Activated T-helper 1 cell treated with anti-CD3 and anti-CD28 coated beads, Interleukin-12 subunit alpha, Interleukin-12 subunit beta, Interleukin-2, Interleukin-4 antibody, amounts not matched to agents 30 ng/mL and 10 ng/mL and 1 ng/mL, durations not matched to agents 14 hours and 24 hours and 36 hours (primary cell): Measurements from ENCODE around the gene GNLY. TPM values are rescaled to one million over a fixed set of nuclear protein-coding genes. Genes with fewer than 3 reads are reported as not detected.
"Not testable (repeated sequence)": the region's sequence is repeated elsewhere in the genome, so short reads cannot be mapped to it uniquely, and the experiment has no call there.

ENCODE experiments used
- DNase-seq: peaks from one replicate; pipeline ENCODE4 v3.0.0; 2021; ENCODE audit warnings: low spot score
- H3K27ac Mint-ChIP-seq: one replicate; pipeline ENCODE4 v1.8.0; 2021; ENCODE audit warnings: mild to moderate bottlenecking, mixed read lengths
- H3K27me3 Mint-ChIP-seq: one replicate; pipeline ENCODE4 v1.8.0; 2022; ENCODE audit warnings: mild to moderate bottlenecking, moderate library complexity, mixed read lengths; ENCODE audit not compliant: insufficient read depth
- H3K36me3 Mint-ChIP-seq: one replicate; pipeline ENCODE4 v1.8.0; 2021; ENCODE audit warnings: low read depth, mixed read lengths
- H3K4me1 Mint-ChIP-seq: one replicate; pipeline ENCODE4 v1.8.0; 2021; ENCODE audit warnings: low read depth, mixed read lengths
- H3K4me3 Mint-ChIP-seq: one replicate; pipeline ENCODE4 v1.8.0; 2021; ENCODE audit warnings: mild to moderate bottlenecking, moderate library complexity, mixed read lengths
- H3K9me3 Mint-ChIP-seq: one replicate; pipeline ENCODE4 v1.8.0; 2021; ENCODE audit warnings: mixed read lengths
- intact Hi-C: fragments of 100-400 bp; cut with micrococcal nuclease; formaldehyde crosslinking; loops from one replicate; pipeline ENCODE4 v1.15.1; 2024
- total RNA-seq: library from RNA; stranded (reverse); gene quantifications from 2 replicates; pipeline ENCODE4 v1.2.3, GENCODE V29; 2022

Gene GNLY
- total RNA-seq, 1 donor from 2014 or later: 152 TPM

- Mint-ChIP-seq H3K4me3 (no peak overlapping the region), H3K4me1 (peaks cover 77% of the 10 kb centered on the region), H3K27ac (peak overlapping the region; percentile 4), H3K9me3 (no peaks in the 10 kb centered on the region), H3K27me3 (no peaks in the 10 kb centered on the region), H3K36me3 (no peaks in the 10 kb centered on the region)
- intact Hi-C loops: no loop called here
- DNase-seq: no peak
Measured at GRCh38 chr2:85710687-85711577, 16.8 kb downstream of the GNLY start.

- Mint-ChIP-seq H3K9me3 (no peaks in the 10 kb centered on the region), H3K4me3 (no peak overlapping the region), H3K4me1 (peaks cover 77% of the 10 kb centered on the region), H3K27ac (no peak overlapping the region), H3K27me3 (no peaks in the 10 kb centered on the region), H3K36me3 (no peaks in the 10 kb centered on the region)
- no peak for DNase-seq
- intact Hi-C loops: no loop called here
Measured at GRCh38 chr2:85711578-85712060, 17.5 kb downstream of the GNLY start.

- no peak overlapping the region for H3K4me3 Mint-ChIP-seq
- no peaks in the 10 kb centered on the region for H3K9me3 Mint-ChIP-seq
- intact Hi-C loops: no loop called here
- no peaks in the 10 kb centered on the region for H3K36me3 Mint-ChIP-seq
- peaks cover 74% of the 10 kb centered on the region for H3K4me1 Mint-ChIP-seq
- no peaks in the 10 kb centered on the region for H3K27me3 Mint-ChIP-seq
- no peak overlapping the region for H3K27ac Mint-ChIP-seq
- DNase-seq: no peak
Measured at GRCh38 chr2:85712336-85712735, 18.2 kb downstream of the GNLY start.

- intact Hi-C loops: no loop called here
- peaks cover 70% of the 10 kb centered on the region for H3K4me1 Mint-ChIP-seq
Measured at GRCh38 chr2:85712849-85713612, 18.9 kb downstream of the GNLY start.

GRCh38 chr2:85713836-85714235 lies 19.7 kb downstream of the GNLY start:
- DNase-seq: no peak
- Mint-ChIP-seq H3K27me3 (no peaks in the 10 kb centered on the region), H3K4me1 (peaks cover 64% of the 10 kb centered on the region), H3K4me3 (peak overlapping the region; percentile 17), H3K27ac (peak overlapping the region; percentile 42), H3K36me3 (no peaks in the 10 kb centered on the region), H3K9me3 (no peaks in the 10 kb centered on the region)
- intact Hi-C loops: no loop called here

More at GRCh38 chr2:85712849-85713612, 18.9 kb downstream of the GNLY start:
- no peak overlapping the region for H3K4me3 Mint-ChIP-seq
- H3K9me3 Mint-ChIP-seq: no peaks in the 10 kb centered on the region
- no peaks in the 10 kb centered on the region for H3K27me3 Mint-ChIP-seq
- peak overlapping the region; percentile 29 for H3K27ac Mint-ChIP-seq
- DNase-seq: no peak
- no peaks in the 10 kb centered on the region for H3K36me3 Mint-ChIP-seq

GRCh38 chr2:85714421-85714820 lies 20.3 kb downstream of the GNLY start:
- peak overlapping the region; percentile 17 for H3K4me3 Mint-ChIP-seq
- intact Hi-C loops, DNase-seq, H3K27me3 Mint-ChIP-seq, H3K9me3 Mint-ChIP-seq, H3K36me3 Mint-ChIP-seq: not testable (repeated sequence)
- peaks cover 58% of the 10 kb centered on the region for H3K4me1 Mint-ChIP-seq
- peak overlapping the region; percentile 42 for H3K27ac Mint-ChIP-seq

- no peaks in the 10 kb centered on the region for H3K9me3 Mint-ChIP-seq
- H3K36me3 Mint-ChIP-seq: no peaks in the 10 kb centered on the region
- DNase-seq: no peak
- no peaks in the 10 kb centered on the region for H3K27me3 Mint-ChIP-seq
- H3K4me3 Mint-ChIP-seq: no peak overlapping the region
- peak overlapping the region; percentile 67 for H3K27ac Mint-ChIP-seq
- H3K4me1 Mint-ChIP-seq: peaks cover 54% of the 10 kb centered on the region
- intact Hi-C loops: no loop called here
Measured at GRCh38 chr2:85714841-85715240, 20.7 kb downstream of the GNLY start.

GRCh38 chr2:85716346-85716914 lies 22.3 kb downstream of the GNLY start:
- peaks cover 7% of the 10 kb centered on the region for H3K36me3 Mint-ChIP-seq
- DNase-seq: no peak
- intact Hi-C loops: no loop called here
- H3K4me1 Mint-ChIP-seq: peaks cover 38% of the 10 kb centered on the region
- no peak overlapping the region for H3K27ac Mint-ChIP-seq
- no peaks in the 10 kb centered on the region for H3K27me3 Mint-ChIP-seq
- H3K4me3 Mint-ChIP-seq: no peak overlapping the region
- peaks cover 10% of the 10 kb centered on the region for H3K9me3 Mint-ChIP-seq

GRCh38 chr2:85717308-85718008 lies 23.3 kb downstream of the GNLY start:
- H3K9me3 Mint-ChIP-seq: peaks cover 10% of the 10 kb centered on the region
- H3K4me3 Mint-ChIP-seq: no peak overlapping the region

GRCh38 chr2:85718009-85718391 lies 23.8 kb downstream of the GNLY start:
- no peak for DNase-seq
- Mint-ChIP-seq H3K36me3 (peaks cover 7% of the 10 kb centered on the region), H3K9me3 (peaks cover 10% of the 10 kb centered on the region), H3K4me3 (no peak overlapping the region), H3K4me1 (peaks cover 36% of the 10 kb centered on the region), H3K27me3 (no peaks in the 10 kb centered on the region), H3K27ac (no peak overlapping the region)
- intact Hi-C loops: no loop called here

More at GRCh38 chr2:85717308-85718008, 23.3 kb downstream of the GNLY start:
- DNase-seq: no peak
- Mint-ChIP-seq H3K4me1 (peaks cover 36% of the 10 kb centered on the region), H3K27ac (no peak overlapping the region), H3K36me3 (peaks cover 7% of the 10 kb centered on the region), H3K27me3 (no peaks in the 10 kb centered on the region)
- intact Hi-C loops: no loop called here

- H3K27ac Mint-ChIP-seq: no peak overlapping the region
- H3K36me3 Mint-ChIP-seq: peaks cover 7% of the 10 kb centered on the region
Measured at GRCh38 chr2:85718885-85719492, 24.8 kb downstream of the GNLY start.

GRCh38 chr2:85719609-85720240 lies 25.6 kb downstream of the GNLY start:
- peaks cover 21% of the 10 kb centered on the region for H3K4me1 Mint-ChIP-seq
- peaks cover 2% of the 10 kb centered on the region for H3K27me3 Mint-ChIP-seq
- DNase-seq: no peak
- no peak overlapping the region for H3K27ac Mint-ChIP-seq
- no peak overlapping the region for H3K4me3 Mint-ChIP-seq
- peaks cover 10% of the 10 kb centered on the region for H3K9me3 Mint-ChIP-seq
- peaks cover 7% of the 10 kb centered on the region for H3K36me3 Mint-ChIP-seq
- intact Hi-C loops: no loop called here

More at GRCh38 chr2:85718885-85719492, 24.8 kb downstream of the GNLY start:
- Mint-ChIP-seq H3K4me1 (peaks cover 27% of the 10 kb centered on the region), H3K9me3 (peaks cover 10% of the 10 kb centered on the region), H3K4me3 (no peak overlapping the region), H3K27me3 (no peaks in the 10 kb centered on the region)
- no peak for DNase-seq
- intact Hi-C loops: no loop called here
